Fibroblast of skin of left quadriceps (primary cell): ENCODE measurements around the gene C2CD5.
"Not testable (repeated sequence)": the region's sequence is repeated elsewhere in the genome, so short reads cannot be mapped to it uniquely, and the experiment has no call there.

Experiments used
- DNase-seq, 2 experiments: peaks; one replicate each; pipeline ENCODE4 v3.0.0-alpha.2; 2013; ENCODE audit warnings: low read depth in 2 of 2

Gene C2CD5

GRCh38 chr12:22477894-22478287 is 66.5 kb downstream of the C2CD5 start:
- no peak for DNase-seq

DNA sequence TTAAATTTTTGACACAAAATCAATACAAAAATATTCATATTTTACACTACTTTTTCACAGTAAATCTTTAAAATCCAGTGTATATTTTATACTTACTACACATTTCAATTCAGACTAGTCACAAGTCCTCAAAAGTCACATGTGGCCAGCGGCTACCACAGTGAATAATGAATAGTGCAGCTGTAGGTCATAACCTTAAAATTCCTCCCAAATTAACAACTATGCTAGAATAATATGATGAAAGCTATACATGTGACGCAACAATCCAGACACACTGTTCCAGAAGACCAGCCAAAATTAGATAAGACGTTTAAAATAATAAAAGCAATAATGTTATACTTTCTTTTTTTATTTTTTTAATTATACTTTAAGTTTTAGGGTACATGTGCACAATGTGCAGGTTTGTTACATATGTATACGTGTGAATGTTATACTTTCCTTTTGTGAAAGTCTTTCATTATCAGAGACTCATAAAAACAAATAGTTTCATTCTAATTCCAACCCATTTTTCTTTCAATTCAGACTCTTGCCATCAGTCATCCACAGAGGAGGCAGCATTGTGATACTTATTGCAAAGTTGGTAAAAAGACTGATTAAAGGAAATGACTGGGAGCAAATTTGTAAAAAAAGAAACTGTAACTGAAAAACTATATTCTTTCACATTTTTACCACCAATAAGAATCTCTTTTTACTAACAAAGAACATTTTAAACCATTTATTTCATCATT is 67.0 kb downstream of the C2CD5 start:
- peak; percentile 31 to 39 for DNase-seq

DNA sequence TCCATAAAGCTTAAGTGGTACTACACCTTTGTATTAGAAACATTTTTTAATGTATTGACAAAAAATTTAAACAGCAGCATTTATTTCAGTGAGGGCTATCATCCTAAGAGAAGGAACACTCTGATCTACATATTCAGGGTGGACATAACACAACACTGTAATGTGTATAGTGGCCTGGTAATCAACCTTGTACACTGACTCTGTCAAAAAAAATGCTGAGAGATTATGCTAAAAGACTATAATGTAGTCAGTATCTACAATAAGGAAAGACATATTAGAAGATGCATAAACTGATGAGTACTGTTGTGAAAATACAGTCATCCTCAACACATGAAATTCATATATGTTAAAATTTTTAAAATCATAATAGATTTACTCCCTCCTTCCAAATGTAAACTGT is 68.2 kb downstream of the C2CD5 start:
- DNase-seq, result no peak

DNA sequence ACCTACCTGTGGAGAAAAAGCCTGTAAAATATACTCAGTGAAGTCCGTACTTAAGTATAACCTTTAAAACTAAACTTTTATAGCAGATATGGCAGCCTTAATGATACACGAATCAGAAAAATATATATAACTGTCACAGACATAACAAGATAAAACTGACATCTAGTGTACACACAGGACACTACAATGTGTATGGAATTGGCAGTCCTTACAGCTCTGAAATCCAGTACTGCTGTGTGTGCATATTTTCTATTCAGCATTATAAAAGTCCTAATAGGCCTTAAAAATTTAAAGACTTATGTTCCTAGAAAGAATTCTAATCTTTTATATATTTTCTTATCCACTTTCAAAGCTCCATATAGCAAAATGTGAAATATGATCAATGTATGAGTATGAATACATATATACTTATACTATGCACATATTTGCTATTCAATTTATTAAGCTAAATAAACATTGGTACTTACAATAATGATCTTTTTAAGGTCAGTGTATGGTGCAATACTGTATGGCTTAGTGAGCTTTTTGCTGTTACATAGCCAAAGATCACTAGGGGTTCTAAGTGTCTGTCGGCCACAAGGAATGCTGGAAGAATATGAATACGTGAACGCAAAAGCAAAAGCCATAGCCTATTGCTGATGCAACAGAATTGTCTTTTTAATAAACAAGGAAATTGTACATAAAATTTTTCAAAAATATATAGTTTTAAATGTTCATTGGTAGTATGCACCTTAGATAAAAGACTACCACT is 69.2 kb downstream of the C2CD5 start:
- no peak for DNase-seq

GRCh38 chr12:22473212-22473611 is 71.1 kb downstream of the C2CD5 start:
- no peak for DNase-seq

DNA sequence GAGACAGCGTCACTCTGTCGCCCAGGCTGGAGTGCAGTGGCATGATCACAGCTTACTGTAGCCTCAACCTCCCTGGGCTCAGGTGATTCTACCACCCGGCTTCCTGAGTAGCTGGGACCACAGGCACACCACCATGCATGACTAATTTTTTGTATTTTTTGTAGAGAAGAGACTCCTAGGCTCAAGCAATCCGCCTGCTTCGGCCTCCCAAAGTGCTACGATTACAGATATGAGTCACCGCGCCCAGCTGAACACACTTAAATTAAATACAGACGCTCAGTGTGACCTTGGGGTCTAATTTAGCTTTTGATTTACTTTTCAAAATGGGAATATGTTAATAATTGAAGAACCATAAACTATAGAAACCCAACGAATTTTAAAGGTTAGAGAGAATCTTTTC is 77.2 kb downstream of the C2CD5 start:
- peak; percentile 61 to 63 for DNase-seq

DNA sequence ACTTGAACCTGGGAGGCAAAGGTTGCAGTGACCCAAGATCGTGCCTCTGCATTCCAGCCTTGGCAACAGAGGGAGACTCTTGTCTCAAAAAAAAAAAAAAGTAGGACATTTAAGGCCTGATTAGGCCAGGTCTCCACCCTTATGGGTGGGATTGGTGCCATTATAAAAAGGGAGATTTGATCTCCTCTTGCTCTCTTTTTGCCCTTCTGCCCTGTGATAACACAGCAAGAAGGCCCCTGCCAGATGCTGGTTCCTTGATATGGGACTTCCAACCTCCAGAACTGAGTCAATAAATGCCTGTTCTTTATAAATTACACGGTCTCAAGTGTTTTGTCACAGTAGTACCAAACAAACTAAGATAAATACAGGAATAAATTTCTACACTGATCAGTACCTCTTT is 81.0 kb downstream of the C2CD5 start:
- no peak for DNase-seq

GRCh38 chr12:22461786-22462185 is 82.6 kb downstream of the C2CD5 start:
- DNase-seq, result no peak

- DNase-seq, result peak; percentile 14 to 27
These were observed 84.4 kb downstream of the C2CD5 start for GRCh38 chr12:22459838-22460490.

DNA sequence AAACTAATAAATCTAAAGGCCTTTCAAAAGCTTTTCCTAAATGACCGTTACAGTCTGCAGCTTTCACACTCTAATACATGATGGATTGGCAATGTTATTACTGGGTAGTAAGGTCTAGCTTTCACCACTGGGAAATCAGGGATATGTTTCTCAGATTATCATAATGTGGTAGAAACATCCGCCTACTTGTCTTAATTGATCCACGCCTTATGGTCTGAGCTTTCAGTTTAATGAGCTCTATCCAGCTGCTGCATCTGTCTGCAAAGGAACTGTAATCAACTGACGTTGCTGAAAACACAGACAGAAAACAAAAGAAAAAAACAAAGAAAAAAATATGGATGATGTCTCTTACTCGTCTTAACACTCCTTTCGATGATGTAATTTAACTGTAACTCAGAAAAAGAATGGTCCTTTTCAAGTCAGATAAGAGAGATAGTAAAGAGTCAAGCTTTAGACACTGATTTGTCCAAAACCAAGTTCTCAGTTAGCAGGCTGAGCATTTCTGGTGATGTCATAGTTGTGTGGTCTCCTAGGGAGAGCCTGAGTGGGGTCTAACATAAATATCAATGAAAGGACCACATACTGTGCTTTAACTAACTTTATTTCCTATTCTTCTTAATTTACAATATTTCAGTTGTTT is 85.9 kb downstream of the C2CD5 start:
- no peak for DNase-seq

- DNase-seq, result no peak
These were observed 87.3 kb downstream of the C2CD5 start for GRCh38 chr12:22457085-22457484.

DNA sequence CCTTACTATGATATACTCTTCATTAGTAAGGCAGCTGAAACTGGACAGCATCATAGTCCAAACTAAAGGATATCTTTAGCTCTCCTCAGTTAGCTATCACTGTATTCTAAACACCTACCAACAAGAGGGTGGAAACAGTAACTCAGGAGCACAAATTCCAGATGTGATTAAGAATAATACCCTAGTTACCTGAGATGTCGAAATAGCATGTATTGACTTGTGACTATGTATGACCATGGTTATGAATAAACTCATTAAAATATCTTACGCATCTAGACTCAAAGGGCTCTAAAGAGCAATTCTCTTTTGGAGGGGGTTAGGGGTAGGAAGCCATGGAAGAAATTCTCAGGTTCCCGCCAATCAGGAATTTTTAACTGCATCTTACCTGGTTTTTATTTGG is 90.8 kb downstream of the C2CD5 start:
- no peak for DNase-seq

- DNase-seq, result peak; percentile 6 to 12
These were observed 97.1 kb downstream of the C2CD5 start for GRCh38 chr12:22447223-22447622.

- not testable (repeated sequence) for DNase-seq
These were observed 100.1 kb downstream of the C2CD5 start for GRCh38 chr12:22444317-22444665.

GRCh38 chr12:22443379-22444316 is 100.7 kb downstream of the C2CD5 start:
- DNase-seq, result peak; percentile 48 to 60

GRCh38 chr12:22437031-22437806 is 107.1 kb downstream of the C2CD5 start:
- DNase-seq, result no peak

DNA sequence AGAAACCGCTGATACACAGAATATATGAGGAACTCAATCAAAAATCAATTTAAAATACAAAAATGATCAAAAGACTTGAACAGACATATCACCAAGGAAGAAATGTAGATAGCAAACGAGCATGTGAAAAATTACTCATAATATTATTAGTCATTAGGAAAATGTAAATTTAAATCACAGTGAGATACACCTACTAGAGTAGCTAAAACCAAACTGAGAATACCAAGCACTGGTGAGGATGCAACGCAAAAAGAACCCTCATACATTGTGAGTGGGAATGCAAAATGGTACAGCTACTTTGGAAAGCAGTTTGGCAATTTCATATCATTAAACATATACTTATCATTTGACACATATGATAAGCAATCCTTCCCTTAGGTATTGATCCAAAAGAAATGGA is 108.8 kb downstream of the C2CD5 start:
- DNase-seq, result no peak

- DNase-seq, result no peak
These were observed 112.6 kb downstream of the C2CD5 start for GRCh38 chr12:22431693-22432251.

DNA sequence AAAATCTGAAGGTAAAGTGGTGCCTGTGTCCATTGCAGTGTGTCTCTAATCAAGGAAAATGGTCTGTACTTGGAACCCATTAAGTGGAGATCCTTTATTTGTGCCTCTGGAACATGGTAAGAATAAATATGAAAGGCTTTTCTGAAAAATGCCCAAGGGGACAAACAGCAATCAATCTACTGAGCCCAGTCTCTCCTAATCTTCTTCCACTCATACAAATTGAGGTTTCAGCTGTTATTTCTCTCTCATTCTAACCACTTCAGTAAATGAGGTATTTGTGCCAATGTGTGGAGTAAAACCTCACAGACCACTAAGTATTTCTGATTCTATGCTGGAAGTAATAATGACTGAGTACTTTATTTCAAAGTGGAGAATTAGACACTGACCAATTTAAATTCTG is 127.5 kb downstream of the C2CD5 start:
- no peak for DNase-seq
